Hippocampal formation (tissue), 2 donors: ENCODE results near the gene RAB9A.
"Not testable (repeated sequence)": the region's sequence is repeated elsewhere in the genome, so short reads cannot be mapped to it uniquely, and the experiment has no call there.

ENCODE experiments used
- DNase-seq, 2 donors: peaks; one replicate each; lab custom pipeline; 2025; lab: John Stamatoyannopoulos, UW

The RAB9A gene

DNA sequence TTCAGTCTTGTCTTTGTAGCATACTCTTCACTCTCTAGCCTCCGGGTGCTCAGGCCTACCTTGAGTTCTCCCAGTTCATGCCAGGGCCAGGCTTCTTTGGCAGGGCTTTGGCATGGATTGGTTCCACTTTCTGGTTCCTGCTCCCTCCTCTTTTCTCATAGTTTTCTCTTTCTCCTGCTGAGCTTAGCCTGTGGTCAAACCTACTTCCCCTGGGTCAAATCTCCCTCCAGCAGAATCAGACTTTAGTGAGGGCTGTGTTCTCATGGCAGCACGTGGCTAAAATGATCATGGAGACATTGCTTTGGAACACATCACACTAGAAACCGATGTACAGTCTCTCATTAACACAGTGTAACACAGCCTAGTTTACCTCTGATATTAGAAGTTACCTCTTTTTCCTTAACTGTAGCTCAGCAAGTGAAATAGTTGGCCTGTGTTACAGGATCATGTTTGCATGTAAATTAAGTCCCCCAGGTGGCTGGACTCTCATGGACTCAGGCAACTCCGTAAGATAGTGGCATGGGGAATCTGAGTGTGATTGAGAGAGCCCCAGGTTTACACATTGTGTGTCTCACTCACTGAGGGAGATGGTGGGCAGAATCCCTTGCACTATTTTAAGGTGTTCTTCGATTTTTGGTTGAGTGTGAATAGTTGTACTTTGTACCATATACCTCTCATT, 13.3 kb downstream of the RAB9A start:
- DNase-seq = no peak

DNA sequence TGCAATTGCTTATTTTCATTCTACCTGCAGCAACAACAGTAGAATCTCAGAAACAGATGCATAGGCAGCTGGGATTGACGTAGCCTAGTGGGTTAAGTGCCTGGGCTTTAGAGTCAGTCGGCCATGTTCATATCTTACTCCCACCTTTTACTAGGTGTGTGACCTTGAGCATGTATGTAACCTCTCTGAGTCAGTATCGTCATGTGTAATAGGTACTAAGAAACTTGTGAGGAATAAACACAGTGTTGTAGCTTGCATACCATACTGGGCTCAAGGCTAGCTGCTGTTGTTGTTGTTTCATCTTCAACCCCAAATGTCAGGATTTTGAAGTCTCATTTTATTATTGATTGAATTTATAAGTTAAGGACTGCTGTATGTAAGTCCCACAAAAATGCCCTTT, 14.2 kb downstream of the RAB9A start:
- DNase-seq = no peak

DNA sequence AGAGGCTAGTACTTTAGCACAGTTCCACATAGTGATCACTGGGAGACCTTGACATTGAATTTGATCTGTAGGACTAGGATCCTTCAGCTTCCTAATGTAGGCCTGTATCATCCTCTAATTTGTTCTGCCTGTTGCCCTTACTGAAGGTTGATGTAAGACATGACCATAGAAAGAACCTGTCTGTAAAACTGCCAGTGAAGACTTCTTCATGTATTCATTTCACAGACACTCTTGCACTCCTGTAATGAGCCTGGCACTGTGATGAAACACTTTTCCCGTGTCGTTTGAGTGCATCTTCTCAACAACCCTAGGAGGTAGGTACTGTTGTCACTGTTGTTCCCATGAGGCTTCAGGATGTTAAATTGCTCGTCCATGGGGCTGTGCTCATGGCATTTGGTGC, 14.7 kb downstream of the RAB9A start:
- DNase-seq = no peak

DNA sequence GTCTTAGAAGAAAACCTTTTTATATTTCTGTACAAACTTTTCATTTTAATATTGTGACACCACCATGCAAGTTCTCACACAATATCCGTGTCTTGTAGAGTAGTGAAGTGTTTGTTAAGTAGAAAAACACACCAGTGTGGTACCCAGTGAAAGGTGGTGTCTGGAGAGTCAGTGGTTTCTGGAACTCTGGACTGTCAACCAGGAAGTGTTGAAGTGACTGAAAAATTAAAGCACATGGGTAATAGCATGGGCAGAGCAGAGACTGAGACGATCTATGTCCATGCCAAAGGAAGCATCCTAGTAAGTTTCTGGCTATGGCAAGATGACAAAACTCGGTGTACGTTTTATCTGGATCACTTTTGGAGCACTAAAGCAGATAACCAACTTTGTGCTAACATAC, 22.2 kb downstream of the RAB9A start:
- no peak for DNase-seq

DNA sequence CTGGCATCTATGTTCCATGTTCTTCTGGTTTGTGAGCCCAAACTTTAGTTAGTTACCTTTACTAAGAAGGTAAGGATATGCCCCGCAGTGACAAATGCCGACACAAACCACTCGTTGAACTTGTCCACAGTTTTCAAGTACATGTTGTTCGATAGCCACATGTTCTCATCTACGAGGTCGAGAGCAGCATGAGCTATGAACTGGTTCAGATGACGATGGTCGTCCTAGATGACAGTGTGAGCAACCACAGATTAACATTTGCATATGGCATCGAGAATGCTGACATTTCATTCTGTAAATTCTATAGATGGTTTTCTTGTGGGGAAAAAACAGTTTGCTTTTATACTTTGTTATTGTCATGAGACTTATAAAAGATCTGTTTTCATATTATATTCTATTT, 27.5 kb downstream of the RAB9A start:
- DNase-seq = no peak

DNA sequence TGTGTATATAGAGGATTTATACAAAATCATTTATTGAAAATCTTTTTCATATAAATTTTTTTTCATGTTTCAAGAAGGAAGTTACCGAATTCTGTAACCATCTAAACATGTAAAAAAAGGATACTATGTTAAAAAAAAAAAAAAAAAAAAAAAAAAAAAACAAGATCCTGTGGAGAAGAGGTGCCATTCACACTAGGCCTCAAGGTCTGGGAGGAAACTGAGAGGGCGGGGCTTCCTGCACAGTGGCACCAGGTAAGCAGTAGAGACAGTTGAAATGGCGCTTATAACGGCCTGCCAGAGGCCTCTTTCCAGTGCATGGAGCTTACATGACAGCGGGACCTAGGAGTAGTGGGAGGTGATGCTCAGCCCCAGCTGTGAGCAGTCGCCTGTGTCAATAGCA, 28.0 kb downstream of the RAB9A start:
- DNase-seq = no peak

DNA sequence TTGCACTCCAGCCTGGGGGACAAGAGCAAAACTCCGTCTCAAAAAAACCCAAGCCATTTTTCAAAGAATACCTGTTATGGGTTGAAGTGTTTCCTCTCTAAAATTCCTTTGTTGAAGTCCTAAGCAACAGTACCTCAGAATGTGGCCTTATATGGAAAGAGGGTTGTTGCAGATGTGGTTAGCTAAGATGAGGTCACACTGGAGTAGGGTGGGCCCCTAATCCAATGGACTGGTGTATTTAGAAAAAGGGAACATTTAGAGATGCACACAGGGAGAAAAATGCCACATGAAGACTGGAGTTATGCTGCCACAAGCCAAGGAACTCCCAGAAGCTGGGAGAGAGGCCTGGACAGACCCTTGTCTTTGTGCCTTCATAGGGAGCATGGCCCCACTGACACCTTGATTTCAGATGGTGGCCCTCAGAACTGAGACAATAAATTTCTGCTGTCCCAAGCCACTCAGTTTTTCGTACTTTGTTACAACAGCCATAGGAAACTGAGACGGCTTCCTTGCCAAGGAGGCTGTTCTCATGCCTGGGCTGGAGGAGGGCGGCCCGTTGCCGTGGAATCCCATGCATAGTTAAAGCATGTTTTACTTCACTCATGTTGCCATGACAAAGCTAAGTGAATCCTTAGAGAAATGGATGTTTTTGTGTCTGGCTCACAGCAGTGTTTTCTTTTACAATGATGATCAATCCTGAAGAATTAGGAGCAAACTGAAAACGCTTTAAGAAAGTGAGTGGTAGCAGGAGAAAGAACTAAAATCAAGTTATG, 29.0 kb downstream of the RAB9A start:
- no peak for DNase-seq

DNA sequence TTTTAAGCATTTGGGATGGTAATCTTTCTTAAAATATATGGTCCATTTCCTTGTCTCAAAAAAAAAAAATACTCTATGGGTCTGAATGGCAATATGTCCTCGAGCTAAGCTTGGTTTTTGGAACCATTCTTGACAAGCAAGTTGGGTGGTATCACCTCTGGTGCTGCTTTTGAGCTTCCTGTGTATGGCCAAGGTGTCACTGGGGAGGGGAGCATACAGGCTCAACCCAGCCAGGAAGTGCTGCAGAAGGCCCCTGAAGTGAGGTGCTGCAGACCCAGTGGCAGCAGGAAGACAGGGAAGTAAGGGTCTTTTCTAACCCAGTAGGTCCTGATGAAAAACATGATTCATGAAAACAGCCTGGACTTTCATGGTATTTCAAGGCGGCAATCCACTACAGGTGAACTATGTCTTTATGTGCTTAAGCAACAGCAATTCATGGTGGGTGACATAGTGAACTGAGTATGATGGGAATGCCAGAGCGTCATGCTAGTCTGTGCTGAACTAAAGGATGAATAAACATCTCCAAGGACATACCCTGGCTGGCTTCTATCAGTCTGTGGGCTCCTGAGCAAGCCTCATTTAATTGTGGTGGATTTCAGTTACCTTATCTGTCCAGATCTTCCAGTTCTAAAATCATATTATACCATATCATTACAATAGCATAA, 30.4 kb downstream of the RAB9A start:
- DNase-seq = no peak

DNA sequence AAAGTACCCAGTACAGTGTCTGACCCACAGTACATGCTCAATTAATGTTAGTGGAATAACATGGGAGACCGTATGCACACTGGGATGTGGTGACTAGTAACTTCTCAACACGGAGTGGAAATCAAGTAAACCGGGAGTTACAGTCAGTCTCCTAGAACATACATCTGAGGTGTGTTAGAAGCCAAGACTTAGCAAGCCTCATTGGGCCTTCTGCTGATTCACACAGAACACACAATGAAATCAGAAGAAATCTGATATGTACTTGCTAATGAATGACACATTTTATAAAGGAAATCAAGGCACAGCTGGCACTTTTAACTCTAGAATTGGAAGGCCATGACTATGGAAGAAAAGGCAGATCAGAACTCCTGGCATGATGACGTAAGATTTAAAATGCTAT, 32.4 kb downstream of the RAB9A start:
- no peak for DNase-seq

DNA sequence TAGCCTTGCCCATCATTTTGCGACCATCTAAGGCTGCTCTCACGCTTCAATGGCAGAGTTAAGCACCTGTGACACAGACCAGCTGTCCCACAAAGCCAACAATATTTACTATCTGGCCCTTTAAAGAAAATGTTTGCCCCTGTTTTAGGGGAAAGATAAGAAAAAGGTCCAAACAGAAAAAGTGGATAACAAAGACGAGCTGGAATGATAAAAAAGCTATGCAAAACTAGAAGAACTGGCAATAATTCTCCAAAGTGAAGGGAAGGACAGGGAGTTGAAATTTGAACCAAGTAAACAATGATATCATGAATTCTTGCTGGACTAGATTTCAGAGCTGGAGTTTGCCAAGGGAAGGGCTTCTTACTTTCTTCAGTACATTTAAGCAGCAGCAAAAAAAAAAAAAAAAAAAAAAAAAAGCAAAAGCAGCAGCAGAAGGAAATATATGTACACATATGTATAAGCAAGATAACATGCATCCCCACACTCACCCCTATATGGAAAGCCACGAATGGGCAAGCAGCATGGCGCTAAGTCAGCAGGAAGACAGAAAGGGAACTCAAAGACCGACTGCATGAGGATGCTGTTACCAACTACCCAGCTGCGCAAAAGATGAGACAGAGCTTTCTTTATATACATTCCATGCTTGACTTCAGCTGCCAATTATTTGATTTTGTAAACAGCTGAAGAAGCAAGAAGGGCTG, 33.0 kb downstream of the RAB9A start:
- peak in 1 of 2 donors; percentile 25 for DNase-seq

DNA sequence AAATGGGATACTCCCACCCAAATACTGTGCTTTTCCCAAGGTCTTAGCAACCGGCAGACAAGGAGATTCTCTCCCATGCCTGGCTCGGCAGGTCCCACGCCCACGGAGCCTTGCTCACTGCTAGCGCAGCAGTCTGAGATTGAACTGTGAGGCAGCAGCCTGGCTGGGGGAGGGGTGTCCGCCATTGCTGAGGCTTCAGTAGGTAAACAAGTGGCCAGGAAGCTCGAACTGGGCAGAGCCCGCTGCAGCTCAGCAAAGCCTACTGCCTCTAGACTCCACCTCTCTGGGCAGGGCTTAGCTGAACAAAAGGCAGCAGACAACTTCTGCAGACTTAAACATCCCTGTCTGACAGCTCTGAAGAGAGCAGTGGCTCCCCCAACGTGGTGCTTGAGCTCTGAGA, 36.0 kb downstream of the RAB9A start:
- DNase-seq = not testable (repeated sequence)

DNA sequence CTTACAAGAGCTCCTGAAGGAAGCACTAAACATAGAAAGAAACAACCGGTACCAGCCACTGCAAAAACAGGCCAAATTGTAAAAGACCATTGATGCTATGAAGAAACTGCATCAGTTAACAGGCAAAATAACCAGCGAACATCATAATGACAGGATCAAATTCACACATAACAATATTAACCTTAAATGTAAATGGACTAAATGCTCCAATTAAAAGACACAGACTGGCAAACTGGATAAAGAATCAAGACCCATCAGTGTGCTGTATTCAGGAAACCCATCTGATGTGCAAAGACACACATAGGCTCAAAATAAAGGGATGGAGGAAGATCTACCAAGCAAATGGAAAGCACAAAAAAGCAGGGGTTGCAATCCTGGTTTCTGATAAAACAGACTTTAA, 37.7 kb downstream of the RAB9A start:
- DNase-seq = not testable (repeated sequence)

DNA sequence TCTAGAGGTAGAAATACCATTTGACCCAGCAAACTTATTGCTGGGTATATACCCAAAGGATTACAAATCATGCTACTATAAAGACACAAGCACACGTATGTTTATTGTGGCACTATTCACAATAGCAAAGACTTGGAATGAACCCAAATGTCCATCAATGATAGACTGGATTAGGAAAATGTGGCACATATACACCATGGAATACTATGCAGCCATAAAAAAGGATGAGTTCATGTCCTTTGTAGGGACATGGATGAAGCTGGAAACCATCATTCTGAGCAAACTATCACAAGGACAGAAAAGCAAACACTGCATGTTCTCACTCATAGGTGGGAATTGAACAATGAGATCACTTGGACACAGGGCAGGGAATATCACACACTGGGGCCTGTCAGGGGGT, 41.6 kb downstream of the RAB9A start:
- DNase-seq = not testable (repeated sequence)

DNA sequence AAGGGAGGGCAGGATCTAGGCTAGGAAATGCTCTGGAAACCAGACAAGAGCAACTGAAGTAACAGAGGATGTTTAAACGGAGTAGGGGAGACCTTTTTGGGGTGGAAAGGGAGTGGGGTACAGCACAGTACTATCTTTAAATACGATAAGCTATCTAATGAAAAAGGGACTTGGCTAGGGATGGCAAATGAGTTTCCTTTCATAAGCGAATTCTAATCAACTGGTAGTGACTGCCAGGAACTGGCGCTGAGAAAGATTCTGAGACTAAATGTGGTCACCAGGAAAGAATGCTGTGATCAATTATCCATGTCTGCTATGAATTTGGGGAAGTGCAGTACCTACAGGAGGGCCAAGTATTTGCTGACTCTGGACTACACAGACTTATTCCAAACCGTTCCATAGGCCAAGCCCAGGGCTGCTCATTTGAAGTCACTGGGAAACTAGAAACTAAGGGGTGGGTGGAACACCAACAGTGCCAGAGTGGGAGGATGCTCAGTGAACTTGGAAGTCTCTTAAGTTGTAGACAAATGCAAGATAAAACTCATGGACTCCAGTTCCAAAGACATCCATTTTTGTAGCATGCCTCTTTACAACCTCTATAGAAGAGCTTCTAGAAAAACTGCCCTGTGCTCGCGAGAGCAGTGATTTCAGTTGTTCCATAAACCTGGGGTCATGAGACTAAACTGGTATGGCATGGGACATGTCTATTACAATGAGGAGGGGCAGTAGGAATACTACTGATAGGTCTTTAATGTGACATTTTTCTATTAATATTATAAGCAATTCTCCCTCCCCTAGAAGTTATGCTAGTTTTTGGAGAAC, 43.5 kb downstream of the RAB9A start:
- DNase-seq = no peak

DNA sequence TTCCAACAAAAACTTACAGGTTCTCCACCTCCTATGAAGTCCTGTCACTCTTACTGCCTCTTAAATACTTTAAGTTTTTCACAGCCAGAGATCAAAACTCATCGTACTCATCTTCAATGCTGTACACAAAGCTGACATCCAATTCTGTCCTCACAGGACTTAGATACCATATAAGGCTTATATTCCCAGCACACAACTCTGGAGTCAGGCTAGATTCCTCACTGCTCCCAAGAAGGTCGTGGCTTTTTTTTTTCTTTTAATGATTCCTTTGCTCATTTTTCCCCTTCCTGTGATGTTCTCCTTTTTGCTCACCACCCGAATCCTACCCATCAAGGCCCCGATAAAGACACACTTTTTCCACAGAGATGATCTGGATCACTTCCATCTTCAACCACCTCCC, 44.6 kb downstream of the RAB9A start:
- no peak for DNase-seq

DNA sequence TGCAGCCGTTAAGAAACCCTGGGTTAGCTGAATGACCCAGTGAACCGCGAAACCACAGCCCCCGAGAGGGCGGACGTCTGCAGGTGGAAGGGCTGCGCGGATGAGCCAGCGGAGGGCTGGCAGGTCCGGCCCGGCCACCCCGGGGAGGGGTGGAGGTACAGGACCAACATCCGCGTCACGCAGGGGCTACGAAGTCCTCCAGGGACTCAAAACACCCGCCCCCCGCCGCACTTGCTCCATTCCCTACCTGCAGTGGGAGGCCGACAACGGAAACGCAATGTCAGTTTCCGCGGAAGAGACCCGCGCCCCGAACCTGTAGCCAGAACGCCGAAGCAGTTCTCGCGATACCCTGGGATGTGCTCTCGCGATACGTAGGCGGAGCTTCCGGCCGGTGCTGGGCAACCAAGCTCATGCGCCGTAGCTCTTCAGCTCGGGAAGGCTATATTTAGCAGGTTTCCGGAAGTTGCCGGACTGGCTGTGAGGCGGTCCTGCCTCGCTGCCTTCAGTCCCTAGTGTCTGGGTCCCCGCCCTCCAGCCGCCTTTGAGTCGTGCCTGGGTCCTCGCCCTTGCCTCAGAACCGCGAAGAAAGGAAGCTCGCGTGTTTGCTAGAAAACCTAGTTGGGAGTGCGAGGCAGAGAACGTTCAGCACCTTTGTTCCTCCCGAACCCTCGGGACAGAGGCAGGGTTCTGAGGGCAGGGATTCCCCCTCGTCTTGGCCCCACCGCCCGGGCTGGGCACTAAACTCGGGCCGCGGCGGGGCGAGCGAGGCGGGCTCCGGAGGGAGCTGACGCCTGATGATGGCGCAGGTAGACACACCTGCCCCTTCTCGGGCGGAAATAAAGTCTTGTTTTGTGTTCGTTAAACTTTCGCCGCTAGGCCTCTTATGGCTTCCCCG, 45.6 kb downstream of the RAB9A start, which contains the start of the genes OFD1 and TRAPPC2:
Gene OFD1 (plus strand): TSS at position 471 of the 895 bp plus-strand sequence. CDS start 324 bp downstream, at position 795.
Gene TRAPPC2 (minus strand): TSS at position 343 of the 895 bp plus-strand sequence. CDS start 14,657 bp downstream, outside the sequence.
- peak; percentile 80 to 82 for DNase-seq

DNA sequence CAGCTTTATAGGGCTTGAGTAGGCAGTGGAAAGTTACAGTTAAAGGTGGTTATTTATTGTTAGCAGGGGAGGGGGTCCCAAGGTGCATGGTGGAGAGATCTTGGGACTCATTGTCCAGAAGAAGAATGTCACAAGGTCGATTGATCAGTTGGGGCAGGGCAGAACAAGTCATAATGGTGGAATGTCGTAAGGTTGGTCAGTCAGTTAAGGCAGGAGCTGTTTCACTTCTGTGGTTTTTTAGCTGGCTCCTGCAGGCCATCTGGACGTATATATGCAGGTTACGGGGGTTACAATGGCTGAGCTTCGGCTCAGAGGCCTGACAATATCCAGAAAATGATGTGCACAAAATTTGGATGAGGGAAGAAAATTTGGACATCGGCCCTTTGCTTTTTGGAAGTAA, 52.8 kb downstream of the RAB9A start:
- no peak for DNase-seq

DNA sequence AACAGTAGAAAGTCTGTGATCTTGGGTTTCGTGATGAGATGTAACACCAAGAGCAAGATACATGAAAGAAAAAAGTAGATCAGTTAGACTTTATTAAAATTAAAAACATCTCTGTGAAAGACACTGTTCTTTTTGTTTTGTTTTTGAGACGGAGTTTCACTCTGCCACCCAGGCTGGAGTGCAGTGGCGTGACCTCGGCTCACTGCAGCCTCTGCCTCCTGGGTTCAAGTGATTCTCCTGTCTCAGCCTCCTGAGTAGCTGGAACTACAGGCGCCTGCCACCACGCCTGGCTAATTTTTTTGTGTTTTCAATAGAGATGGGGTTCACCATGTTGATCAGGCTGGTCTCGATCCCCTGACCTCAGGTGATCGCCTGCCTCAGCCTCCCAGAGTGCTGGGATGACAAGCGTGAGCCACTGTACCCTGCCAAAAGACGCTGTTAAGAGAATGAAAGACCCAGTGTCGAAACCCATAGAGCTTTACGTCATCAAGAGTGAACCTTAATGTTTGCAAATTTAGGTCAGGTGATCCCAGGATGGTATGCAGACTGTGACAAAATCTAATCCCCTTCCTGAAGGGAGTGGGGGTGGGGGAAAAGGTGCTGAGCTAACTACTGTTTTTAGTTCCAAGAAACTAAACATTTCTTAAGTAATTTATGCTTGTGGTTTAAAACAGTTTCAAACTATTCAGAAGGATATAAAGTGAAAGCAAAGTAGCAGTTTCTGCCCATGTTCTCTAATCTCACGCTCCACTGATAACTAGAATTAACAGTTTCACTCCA, 53.7 kb downstream of the RAB9A start:
- no peak for DNase-seq

DNA sequence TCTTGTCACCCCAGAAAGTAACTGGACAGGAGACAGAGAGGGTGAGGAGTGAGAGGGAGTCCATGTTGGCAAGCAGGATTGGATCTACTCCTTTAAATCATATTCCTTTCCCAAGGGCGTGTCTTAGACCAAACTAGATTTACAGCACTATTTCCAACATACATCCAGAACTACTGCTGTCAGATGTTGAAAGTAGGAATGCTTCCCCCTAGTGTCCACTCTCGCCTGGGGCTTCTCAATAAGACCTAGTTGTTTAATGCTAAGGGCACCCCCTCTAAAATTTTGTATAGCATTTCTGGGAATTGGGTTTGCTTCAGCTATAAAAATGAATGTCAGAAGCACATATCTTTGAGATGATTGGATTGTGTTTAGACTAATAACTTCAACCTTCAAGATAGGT, 58.9 kb downstream of the RAB9A start:
- DNase-seq = peak in 1 of 2 donors; percentile 3
